HG02938 (cell line): ENCODE measurements around the gene ZNF124.
"Not testable (repeated sequence)": the region's sequence is repeated elsewhere in the genome, so short reads cannot be mapped to it uniquely, and the experiment has no call there.

Source experiments
- ATAC-seq: cut with Tn5 transposase; IDR thresholded peaks from one replicate; pipeline ENCODE4 v1.9.1; 2021; ENCODE audit warnings: mild to moderate bottlenecking, moderate library complexity; ENCODE audit not compliant: unreplicated experiment

ZNF124 gene

DNA sequence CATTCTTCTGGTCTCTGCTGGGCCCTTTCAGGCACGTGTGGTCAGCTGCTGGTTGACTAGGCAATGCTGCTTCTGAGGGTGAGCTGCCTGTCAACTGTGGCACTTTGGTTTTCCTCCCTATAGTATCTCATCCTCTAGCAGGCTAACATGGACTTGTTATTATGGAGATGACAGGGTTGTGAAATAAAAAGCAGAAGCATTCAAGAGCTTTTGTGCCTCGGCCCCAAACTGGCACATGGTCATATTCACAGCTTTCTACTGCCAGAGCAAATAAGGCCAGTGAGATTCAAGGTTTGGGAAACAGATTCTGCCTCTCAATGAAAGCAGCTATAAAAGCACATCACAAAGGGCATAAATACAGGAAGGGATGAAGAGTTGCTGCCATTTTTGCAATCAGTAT is 1.6 kb upstream of the ZNF124 start:
- ATAC-seq: no peak

DNA sequence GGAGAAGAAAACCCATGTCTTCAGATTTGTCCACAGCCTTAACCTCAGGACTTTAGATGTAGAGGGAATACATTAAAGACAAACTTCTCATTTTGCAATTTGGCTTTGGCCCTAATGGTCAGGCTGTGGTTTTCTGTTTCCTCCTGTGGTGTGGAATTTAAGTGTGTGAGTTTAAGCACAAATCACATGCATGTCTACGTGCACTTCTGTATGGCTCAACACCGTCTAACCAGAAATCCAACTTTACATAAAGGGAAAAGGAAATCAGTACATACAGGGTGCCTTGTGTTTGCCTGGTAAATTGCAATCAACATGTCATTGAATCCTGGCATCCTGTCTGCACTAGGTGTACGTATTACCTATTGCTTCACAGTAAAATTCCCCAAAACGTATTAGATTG is 1.2 kb upstream of the ZNF124 start:
- no peak for ATAC-seq

DNA sequence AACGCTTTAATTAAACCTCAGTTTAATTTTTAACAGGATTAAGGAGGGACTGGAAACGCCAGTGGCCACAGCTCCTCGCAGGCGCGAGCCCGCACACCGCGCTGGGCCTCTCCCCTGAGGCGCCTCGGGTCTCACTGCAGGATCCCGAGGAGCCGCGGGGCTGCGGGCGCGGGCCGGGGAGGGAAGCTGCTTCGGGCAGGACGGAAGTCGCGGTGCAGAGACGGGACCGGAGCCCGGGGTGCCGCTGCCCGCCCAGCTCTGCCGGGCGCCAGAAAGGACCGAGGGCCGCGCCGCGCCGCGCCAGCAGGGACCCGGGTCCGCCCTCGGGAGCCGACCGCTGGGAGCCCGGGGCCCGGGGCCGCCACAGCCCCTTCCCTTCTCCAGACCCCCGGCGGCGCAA is 377 bp downstream of the ZNF124 start:
- ATAC-seq: peak; percentile 41

DNA sequence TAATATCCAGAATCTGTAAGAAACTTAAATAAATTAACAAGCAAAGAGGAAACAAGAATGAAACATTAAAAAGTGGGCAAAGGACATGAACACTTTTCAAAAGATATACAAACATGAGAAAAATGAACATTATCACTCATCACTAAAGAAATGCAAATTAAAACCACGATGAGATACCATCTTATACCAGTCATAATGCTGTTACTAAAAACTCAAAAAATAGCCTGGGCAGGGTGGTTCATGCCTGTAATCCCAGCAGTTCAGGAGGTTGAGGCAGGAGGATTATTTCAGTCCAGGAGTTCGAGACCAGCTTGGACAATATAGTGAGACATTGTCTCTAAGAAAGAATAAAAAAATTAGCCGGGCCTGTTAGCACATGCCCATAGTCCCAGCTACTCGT is 6.1 kb downstream of the ZNF124 start:
- ATAC-seq: no peak

DNA sequence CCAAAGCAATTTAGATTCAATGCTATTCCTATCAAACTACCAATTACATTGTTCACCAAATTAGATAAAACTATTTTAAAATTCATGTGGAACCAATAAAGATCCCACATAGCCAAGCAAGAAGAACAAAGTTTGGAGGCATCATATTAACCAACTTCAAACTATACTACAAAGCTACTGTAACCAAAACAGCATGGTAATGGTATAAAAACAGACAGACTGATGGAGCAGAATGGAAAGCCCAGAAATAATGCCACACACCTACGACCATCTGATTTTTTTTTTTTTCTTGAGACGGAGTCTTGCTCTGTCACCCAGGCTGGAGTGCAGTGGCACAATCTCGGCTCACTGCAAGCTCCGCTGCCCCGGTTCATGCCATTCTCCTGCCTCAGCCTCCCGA is 7.1 kb downstream of the ZNF124 start:
- no peak for ATAC-seq

DNA sequence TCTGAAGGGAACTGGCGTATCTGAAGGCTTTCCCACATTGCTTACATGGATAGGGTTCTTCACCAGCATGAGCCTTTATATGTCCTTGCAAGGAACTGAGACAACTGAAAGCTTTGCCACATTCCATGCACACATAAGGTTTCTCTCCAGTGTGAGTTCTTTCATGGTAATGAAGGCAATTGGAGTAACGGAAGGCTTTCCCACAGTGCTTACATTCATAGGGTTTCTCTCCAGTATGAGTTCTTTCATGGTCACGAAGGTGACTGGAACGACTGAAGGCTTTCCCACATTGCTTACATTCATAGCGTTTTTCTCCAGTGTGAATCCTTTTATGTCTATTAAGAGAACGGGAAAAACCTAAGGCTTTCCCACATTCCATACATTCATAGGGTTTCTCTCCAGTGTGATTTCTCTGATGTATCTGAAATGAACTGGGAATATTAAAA is 15.0 kb downstream of the ZNF124 start:
- no peak for ATAC-seq

DNA sequence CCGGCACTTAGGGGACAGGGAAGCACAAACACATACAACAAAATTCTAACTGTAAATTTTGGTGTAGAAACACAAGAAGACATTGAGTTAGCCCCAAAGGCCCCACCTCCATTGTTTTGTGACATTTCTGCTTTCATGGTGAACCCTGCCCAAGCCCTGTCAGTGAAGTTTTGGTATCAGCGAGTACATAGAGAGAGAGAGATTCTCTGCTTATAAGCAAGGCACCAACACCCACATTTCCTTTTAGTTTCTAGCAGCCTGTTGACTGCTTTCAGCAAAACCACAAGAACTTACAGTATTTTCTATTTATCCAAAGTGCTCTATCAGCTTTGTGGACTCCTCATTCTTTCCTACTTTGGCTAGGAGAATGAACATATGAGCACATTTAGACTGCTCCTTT is 24.0 kb downstream of the ZNF124 start:
- no peak for ATAC-seq

DNA sequence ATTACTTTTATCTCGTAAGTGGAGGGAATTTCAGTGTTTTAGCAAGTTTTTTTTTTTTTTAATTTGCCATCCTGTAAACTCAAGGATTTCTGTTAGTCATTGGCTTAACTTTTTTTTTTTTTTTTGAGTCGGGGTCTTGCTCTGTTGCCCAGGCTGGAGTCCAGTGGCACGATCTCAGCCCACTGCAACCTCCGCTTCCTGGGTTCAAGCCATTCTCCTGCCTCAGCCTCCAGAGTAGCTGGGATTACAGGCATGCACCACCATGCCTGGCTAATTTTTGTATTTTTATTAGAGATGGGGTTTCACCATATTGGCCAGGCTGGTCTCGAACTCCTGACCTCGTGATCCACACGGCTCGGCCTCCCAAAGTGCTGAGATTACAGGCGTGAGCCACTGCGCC is 24.7 kb downstream of the ZNF124 start:
- ATAC-seq: not testable (repeated sequence)

DNA sequence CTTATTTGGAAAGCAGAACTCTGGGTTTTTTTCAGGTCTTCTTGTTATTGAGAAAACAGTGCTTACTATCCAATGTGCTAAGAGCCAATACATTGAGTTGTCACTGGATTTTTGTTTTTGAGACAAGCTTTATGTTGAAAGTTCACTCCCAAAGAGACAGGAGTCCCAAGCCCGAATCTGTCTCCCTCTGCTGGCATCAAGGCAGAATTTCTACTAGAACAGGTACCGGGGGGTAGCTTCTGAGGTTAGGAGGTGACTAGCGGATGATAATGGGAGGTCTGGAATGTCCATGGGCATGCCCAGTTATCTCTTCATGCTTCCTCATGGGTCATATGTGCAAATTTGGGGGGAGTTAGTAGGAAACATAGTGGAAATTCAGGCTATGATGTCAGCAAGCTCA is 25.1 kb downstream of the ZNF124 start:
- no peak for ATAC-seq

DNA sequence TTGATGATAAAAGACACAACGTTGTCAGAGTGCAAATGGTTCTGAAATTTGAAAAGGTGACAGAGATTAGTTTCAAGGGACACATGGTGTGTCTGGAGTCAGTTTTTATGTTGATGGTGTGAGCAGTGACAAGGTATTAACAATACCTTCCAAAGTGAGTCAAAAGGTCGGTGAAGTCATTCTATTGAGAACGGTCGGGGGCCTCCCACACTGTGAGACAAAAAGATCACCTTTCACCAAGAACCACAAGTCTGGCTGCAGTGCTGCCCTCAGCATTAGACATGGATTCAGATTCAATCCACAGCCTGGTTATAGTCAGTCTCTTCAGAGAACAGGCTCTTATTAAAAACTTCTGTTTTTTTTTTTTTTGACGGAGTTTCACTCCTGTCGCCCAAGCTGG is 26.5 kb downstream of the ZNF124 start:
- no peak for ATAC-seq

DNA sequence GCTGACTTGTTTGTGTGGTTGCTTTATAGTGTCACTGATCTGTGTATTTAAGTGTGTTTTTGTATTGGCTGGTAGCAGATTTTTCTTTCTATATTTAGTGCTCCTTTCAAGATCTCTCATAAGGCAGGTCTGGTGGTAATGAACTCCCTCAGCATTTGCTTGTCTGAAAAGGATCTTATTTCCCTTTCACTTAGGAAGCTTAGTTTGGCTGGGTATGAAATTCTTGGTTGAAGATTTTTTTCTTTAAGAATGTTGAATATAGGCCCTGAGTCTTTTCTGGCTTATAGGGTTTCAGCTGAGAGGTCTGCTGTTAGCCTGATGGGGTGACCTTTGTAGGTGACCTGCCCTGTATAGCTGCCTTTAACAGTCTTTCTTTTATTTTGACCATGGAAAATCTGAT is 32.3 kb downstream of the ZNF124 start:
- not testable (repeated sequence) for ATAC-seq

DNA sequence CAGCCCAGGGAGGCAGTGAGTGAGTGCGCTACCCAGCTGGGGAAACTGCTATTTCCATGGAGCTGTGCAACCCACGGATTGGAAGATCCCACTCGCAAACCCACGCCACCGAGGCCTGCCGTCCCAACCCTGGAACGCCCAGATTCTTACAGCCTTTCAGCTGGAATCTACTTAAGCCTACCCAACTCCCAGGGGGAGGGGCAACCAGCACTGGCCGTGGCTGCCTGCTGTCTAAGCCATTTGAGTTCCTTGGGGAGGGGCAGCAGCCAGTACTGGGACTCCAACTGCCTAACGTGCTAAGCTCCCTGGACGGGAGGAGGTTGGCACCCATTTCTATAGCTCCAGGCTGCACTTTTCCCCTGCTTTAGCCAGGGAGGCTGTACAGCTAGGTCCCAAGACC is 40.6 kb downstream of the ZNF124 start:
- no peak for ATAC-seq

DNA sequence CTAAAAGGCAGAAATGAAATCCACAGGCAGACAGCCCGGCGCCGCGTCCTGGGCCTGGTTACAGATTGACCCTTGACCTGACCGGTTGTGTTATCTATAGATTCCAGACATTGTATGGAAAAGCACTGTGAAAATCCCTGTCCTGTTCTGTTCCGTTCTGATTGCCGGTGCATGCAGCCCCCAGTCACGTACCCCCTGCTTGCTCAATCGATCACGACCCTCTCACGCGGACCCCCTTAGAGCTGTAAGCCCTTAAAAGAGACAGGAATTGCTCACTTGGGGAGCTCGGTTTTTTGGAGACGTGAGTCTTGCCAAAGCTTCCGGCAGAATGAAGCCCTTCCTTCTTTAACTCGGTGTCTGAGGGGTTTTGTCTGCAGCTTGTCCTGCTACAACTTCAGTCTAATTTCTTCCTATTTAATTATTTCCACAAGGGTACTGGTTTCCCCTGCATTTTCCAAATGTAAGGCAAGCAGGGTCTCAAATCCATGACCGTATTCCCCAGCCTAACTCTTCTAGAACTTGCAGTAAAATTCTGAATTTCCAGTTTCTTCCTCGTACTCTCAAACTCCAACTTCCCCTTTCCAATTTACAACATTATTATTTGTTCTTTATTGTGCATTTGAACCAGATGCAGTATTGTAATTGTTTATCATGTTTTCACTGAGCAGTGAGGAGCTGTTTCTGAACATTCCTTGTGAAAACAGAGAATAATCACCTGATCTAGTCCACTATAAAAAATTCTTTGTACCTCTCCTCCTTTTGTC is 44.1 kb downstream of the ZNF124 start:
- not testable (repeated sequence) for ATAC-seq

DNA sequence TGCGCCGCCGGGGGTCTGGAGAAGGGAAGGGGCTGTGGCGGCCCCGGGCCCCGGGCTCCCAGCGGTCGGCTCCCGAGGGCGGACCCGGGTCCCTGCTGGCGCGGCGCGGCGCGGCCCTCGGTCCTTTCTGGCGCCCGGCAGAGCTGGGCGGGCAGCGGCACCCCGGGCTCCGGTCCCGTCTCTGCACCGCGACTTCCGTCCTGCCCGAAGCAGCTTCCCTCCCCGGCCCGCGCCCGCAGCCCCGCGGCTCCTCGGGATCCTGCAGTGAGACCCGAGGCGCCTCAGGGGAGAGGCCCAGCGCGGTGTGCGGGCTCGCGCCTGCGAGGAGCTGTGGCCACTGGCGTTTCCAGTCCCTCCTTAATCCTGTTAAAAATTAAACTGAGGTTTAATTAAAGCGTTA is 45.2 kb downstream of the ZNF124 start:
- peak; percentile 51 for ATAC-seq

DNA sequence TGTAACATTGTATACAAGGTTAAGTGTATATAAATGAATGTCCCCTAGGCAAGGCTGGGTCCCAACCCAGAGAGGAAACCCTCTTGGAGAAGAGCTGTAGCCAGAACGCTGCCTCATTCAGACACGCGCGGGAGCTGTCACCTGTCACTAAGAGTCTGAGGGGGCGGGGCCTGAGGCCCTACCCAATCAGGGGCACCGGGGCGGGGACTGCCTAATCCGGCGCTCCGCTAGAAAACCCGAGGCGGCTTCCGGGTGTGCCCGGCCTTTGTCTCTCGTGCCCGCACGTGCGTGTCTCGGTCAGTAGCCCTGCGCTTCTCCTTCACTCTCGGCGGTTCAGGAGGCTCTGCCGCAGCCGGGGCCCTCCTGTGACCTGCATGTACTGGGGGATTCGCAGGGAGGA is 45.7 kb downstream of the ZNF124 start:
- ATAC-seq: peak; percentile 97

DNA sequence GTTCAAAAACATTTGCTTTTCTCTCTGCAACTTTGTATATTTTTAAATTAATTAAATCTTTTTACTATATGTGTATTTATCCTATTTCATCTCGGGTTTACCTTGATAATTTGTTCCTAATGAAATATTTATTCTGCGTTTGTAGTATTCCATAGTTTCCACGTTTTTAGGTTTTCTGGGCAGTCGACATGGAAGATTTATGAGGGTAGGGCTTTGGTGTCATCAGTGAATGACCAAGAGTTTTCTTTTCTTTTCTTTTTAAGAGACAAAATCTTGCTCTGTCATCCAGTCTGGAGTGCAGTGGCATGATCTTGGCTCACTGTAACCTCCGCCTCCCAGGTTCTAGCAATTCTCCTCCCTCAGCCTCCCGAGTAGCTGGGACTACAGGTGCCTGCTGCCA is 50.4 kb downstream of the ZNF124 start:
- no peak for ATAC-seq

DNA sequence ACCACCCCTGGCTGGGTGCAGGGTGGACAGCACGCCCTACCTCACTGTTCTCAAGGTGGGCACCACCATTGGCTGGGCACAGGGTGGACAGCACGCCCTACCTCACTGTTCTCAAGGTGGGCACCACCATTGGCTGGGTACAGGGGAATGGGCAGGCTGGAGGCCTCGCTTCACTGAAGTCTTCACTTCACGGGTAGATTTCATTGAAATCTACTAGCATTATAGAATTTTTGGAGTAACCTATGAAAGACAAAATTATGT is 51.5 kb downstream of the ZNF124 start:
- not testable (repeated sequence) for ATAC-seq

DNA sequence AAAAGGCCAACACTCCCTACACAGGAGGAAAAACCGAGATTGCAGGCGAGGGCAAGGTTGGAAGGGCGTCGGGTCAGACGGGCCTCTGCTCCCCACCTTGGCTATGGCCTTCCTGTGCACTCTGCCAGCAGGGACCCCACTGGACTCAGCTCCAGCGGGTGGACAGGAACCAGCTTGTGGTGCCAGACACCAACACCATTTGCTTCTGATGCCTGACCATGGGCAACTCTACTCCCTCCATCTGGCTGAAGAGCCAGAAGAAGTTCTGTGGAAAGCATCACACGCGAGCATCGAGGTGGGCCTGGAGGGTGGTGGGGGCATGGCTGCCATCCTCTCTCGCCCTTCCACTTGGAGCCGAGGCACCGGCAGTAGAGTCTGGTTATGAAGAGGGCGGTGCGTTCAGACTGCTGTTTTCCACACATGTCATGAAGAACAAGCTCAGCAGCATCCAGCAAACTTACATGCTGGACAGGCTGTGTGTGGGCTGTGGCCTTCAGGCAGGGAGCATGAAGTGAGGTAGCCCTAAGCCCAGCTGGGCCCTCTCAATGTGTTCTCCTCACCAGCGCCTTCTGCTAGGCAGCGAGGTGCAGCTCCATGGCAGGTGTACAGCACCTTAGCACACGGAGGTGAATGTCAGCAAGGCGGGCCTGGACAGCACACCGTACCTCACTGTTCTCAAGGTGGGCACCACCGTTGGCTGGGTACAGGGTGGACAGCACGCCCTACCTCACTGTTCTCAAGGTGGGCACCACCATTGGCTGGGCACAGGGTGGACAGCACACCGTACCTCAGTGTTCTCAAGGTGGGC is 52.0 kb downstream of the ZNF124 start:
- ATAC-seq: no peak

DNA sequence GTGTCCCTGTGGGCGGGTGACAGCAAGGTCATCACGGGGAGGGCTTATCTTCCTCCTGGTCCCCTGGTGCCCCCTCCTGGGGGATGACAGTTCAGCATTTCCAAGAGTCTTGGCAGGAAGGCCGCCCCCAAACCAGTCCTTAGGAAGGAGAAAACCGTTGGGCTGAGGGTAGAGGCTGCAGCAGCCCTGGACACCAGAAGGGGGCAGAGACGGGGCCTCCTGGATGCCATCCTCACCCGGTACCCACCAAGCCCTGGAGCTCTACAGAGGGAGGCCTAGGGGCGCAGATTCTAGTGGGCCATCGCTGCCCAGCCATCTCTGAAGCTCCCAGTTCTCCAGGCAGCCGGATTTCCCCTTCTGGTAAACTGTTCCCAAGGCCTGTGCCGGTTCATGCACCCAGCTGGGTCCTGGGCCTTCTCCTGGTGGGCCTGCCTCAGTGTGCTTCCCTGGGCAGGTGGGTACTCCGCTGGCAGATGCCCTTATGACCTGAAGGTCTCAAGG is 52.8 kb downstream of the ZNF124 start:
- no peak for ATAC-seq

DNA sequence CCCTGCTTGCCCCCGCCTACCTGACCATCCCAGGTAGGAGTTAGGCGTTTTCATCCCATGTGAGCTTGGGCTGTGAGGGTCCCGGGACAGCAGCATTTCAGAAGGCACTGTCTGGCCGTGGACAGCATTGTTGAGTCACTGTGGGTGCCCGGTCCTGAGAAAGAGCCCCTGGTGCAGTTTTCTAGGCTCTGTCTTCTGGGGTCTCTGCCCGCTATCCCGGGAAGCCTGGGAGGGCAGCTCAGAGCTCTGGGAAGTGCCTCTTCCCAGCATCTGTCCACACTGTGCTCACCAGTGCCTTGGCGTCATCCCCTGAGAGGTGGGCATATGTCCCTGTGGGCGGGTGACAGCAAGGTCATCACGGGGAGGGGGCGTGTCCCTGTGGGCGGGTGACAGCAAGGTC is 56.3 kb downstream of the ZNF124 start:
- ATAC-seq: no peak

DNA sequence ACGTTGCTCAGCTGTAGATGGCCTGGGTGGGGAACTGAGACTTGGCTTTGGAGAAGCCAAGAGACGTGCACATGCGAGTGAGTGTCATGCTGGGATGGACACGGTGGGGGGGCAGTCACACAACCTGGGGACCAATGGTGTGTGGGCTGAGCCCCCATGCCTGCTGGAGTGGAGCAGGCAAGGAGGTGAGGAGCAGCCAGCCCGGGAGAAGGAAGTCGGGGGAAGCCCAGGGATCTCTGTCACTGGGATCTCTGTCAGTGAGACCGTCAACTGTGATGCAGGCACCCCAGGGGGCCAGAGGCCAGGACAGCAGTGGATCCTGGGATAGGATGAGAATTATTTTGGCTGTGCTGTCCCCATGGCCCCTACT is 56.7 kb downstream of the ZNF124 start:
- no peak for ATAC-seq

DNA sequence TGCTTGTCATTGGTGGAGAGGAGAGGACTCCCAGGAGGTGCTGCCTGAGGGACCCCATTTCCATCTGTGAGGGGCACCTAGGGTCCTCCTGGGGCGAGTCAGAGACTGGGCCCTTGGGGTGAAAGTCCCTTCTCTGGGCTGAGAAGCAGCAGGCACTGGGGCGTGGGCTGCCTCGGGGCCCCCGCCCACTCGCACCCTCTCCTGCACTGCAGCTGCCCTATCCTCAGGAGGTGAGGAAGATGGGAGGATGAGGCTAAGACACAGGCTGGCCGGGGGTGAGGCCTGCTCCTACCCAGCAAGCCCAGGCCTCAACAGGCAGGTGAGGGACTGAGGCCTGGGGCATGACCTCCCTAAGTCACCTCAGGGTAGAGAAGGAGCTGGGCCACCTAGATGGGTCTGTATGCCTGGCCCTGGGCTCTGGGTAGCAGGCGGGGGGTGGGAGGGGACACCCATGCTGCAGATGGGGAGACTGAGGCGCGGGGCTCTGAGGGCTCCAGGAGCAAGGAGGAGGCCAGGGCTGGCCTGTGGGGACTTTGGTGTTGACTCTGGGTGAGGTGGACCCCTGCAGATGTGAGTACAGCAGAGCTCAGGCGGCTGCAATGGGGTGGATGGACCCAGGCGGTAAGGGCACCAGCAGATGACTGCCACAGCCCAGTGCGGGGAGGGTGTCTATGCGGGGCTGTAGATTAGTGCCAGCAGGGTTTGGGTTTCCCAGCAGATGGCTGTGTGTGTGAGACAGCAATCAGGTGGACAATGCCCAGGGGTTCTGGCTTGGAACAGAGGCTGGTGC is 57.3 kb downstream of the ZNF124 start:
- ATAC-seq: no peak
